GM19240 (cell line): ENCODE measurements around the gene CBY1.

ENCODE experiments used
- DNase-seq: peaks from one replicate; pipeline ENCODE4 v3.0.0; 2011; ENCODE audit warnings: low spot score; ENCODE audit not compliant: insufficient read length

Gene CBY1

GRCh38 chr22:38649841-38650522 lies 6.5 kb upstream of the CBY1 start:
- DNase-seq, result no peak

DNA sequence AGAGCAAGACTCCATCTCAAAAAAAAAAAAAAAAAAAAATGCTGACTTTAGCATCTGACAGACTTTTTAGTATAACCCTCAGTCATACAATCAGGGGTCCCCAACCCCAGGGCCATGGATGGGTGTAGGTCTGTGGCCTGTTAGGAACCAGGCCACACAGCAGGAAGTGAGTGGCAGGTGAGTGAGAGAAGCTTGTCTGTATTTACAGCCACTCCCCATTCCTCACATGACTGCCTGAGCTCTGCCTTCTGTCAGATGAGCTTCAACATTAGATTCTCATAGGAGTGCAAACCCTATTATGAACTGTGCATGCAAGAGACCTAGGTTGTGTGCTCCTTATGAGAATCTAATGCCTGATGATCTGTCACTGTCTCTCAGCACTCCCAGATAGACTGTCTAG lies 3.6 kb upstream of the CBY1 start:
- no peak for DNase-seq

DNA sequence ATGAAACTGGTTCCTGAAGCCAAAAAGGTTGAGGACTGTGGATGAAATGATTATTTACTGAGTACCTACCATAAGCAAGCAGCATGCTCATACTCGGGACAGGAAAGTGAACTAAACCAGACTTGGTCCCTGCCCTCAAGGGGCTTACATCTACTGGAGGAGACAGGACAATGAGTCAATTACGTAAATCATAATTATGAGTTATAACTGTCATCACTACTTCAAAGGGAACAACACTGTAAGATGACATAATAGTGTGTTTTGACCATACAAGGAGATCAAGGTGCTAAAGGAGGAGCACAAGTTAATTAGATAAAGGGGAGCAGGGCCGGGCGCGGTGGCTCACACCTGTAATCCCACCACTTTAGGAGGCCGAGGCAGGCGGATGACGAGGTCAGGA lies 2.7 kb upstream of the CBY1 start:
- no peak for DNase-seq

DNA sequence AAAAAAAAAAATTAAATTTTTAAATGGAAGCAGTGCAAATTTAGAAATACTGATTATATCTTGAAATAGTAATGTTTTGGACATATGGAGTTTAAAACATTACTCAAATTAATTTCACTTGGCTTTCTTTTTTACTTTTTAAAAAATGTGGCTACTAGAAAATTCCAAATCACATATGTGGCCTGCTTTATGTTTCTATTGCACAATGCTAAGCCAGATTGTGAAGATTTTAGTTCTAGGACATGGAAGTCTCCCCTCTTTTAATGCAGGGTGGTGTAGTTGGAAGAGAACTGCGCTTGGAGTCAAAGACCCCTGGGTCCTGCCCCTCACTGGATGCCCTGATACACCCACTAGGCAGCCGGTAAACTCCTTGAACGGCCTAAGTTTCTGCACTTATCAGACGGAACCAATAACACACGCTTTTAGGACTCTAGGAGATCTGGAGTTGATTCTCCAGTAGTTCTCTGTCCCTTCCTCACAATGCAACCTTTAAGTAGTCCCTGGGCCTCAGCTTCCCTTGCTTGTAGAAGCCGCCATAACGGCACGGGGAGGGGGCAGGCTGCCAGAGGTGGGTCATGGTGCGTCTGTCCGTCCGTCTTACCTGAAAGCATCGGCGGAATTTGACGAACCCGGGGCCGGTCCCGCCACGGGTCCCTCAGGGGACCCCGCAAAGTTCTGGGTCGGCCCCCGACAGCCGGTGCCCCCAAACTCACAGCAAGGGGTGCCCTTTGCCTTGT lies 751 bp upstream of the CBY1 start:
- DNase-seq, result no peak

- DNase-seq, result no peak
Observed at GRCh38 chr22:38657045-38657909, 839 bp downstream of the CBY1 start.

DNA sequence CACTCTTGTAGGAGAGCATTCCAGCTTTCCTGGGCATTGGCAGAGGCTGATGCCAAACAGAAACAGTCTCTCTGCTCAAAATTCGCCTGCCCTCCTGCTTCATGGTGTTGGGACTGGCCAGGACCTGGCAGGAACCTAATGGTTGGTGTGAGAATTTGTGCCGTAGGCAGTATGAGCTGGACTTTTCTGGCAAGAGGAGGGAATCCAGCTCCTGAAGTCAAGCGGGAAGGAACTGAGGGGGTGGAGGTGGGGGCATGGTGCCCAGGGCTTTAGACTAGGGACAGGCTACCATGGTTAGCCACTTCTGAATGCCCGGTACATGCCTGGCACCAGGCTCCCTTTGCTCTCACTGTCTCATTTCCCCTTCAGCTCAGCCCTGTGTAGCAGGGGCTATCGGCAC lies 18.4 kb downstream of the CBY1 start:
- DNase-seq, result no peak

GRCh38 chr22:38675833-38676232 lies 19.4 kb downstream of the CBY1 start:
- no peak for DNase-seq

GRCh38 chr22:38681582-38682335 lies 25.3 kb downstream of the CBY1 start, which contains the start of gene TOMM22:
TOMM22 (plus strand) TSS chr22:38681957; CDS start chr22:38681979, 22 bp downstream.
- peak; percentile 98 for DNase-seq

- no peak for DNase-seq
Observed at GRCh38 chr22:38684895-38685294, 28.5 kb downstream of the CBY1 start.

DNA sequence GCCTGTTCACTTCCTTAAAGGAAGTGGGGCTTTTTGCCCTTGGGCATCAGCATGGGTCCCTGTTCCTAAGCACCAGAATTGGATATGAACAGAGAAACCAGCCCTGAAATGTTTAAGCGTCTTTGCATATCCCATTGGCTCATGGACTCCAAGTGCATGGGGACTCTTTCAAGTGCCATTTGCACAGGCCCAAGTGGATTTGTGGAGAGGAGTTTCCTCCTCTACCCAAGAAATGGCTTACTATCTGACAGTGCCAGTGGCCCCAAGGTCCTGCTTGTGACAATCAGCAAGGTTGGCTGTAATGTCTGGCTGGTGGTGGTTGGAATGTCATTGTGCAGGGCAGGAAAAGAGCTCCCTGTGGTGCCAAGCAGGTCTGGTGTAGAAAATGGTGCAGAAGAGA lies 29.3 kb downstream of the CBY1 start:
- no peak for DNase-seq

DNA sequence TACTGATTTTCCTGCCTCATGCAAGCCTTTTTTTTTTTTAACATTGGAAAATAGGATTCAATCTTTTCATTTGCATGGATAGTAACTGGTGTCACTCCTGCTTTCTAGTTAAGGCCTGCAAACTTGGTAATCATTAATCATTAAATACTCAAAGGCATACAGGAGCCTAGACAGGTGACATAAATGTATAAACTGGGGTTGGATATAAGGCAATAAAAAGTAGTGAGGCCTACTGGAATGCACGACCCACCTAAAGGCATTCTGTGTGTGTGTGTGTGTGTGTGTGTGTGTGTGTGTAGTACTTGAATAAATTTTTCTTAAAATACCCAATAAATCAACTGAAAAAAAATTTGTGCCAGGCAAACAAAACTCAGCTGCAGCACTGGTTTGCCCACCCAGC lies 33.2 kb downstream of the CBY1 start:
- DNase-seq, result no peak

DNA sequence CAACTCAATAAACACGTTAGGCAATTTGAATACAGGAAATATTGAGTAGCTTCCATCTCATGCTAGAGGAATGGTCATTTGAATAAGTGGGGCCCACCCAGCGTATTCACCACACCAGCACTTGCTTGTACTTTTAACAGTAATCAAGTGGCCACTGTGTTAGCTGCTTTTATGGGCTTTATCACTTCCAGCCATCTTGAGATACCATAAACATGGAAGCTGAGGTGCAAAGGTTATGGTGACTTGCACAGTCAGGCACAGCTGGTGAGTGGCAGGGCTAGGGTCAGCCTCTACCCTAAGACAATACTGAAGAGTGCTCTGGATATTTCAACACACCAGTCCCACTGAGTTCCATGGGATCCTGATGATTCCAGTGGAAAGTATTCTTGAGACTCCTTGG lies 37.6 kb downstream of the CBY1 start:
- DNase-seq, result no peak

- no peak for DNase-seq
Observed at GRCh38 chr22:38694940-38695339, 38.5 kb downstream of the CBY1 start.

- DNase-seq, result no peak
Observed at GRCh38 chr22:38696606-38697424, 40.4 kb downstream of the CBY1 start.

DNA sequence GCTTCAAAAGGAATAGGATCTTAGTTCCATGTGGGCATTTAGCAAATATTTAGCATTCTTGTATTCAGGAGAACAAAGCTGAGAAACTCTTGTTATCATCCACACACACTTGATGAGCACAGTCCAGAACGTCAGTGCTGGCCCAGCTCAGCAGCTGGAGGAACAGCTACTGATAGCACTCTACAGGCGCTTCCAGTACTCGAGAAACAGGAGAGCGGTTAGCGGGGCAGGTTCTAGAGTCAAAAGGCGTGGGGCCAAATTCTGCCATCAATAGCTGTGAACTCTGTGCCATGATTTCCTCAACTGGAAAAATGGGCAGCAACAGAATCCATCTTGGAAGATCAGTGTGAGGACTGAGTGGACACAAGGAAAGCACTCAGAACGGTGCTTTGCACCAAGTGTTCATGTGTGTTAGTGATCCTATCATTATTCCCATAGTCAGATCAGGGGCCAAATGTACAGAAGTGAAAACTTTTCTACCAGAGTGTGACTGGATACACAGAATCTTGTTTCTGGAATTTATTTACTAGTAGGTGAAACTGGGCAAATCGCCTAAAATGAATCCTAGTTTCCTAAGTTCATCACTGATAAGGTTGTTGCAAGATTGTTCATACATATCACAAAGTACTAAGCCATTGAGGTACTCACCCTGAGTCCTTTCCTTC lies 41.1 kb downstream of the CBY1 start:
- no peak for DNase-seq

- DNase-seq, result no peak
Observed at GRCh38 chr22:38698407-38699094, 42.1 kb downstream of the CBY1 start.

- no peak for DNase-seq
Observed at GRCh38 chr22:38699143-38699542, 42.7 kb downstream of the CBY1 start.

GRCh38 chr22:38699784-38700183 lies 43.3 kb downstream of the CBY1 start:
- no peak for DNase-seq

DNA sequence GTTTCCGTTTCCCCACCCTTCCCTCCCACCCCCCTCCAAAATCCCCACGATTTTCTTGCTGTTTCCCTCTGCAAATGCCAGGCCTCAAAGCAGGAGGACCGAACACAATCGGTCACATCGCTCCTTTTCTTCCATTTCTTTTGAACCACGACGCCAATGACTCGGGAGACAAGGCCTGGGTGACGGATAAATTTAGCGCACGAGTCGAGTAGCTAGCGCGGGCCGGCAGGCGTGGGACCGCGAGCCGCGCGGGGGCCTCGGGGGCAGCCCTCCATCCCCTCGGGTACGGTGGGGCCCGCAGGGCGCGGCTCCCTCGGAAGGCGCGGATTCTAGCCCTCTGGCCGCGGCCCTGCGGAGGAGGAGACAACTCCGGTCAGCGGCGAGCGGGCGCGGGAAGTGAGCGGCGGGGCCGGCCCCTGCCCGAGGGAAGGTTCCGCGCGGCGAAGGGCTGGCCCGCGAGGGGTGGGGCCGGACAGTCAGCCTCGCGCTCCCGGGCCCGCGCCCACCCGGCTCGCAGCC lies 43.9 kb downstream of the CBY1 start:
- DNase-seq, result no peak
